ENCODE data around the gene EDAR. TPM values are rescaled to one million over a fixed set of nuclear protein-coding genes. Genes with fewer than 3 reads are reported as not detected.

Gene EDAR
- total RNA-seq, 1 experiment from 2014 or later, result 0.15 TPM

GRCh38 chr2:108854484-108854883 lies 134.5 kb downstream of the EDAR start:
- ChIA-PET POLR2A (no interaction called here), CTCF (interaction anchor here (1.2 kb wide), 1 partner anchor 656 kb away, joined by 4 read pairs; no protein-coding TSS in a partner anchor), RAD21 (ENCODE audit: low non-redundant PET in 1 of 2, low total read pairs in 2 of 2, uncharacterized antibody in 2 of 2, unreplicated experiment in 2 of 2) (no interaction called here)
- no peak overlapping the region for H3K4me2 ChIP-seq (ENCODE audit: low read length)
- no peak overlapping the region for H2AFZ ChIP-seq (ENCODE audit: low read depth, low read length, poor library complexity, severe bottlenecking)
- H4K20me1 ChIP-seq (ENCODE audit: insufficient read depth), result no peaks in the 10 kb centered on the region
- intact Hi-C loops (cut with micrococcal nuclease), result loop anchor here (2.0 to 10.0 kb wide), 2 partner anchors 74 to 350 kb away; no protein-coding TSS in a partner anchor
- no peak for DNase-seq (ENCODE audit: low read depth, low spot score)
- no peaks in the 10 kb centered on the region for H3K4me1 ChIP-seq (ENCODE audit: control insufficient read depth in 1 of 2, insufficient read depth in 2 of 2, low read length in 2 of 2)
- H3K9ac ChIP-seq (ENCODE audit: low read length), result no peak overlapping the region
- H3K27ac ChIP-seq (ENCODE audit: low read depth, low read length), result no peak overlapping the region
- H3K9me2 ChIP-seq (ENCODE audit: insufficient read depth), result no peaks in the 10 kb centered on the region
- ATAC-seq, result no peak
- H3K27me3 ChIP-seq (ENCODE audit: insufficient read depth, low read length), result no peaks in the 10 kb centered on the region
- no TSS peak for BruUV-seq (replicated peaks)
- H3K79me2 ChIP-seq (ENCODE audit: insufficient read depth, low read length), result no peaks in the 10 kb centered on the region
- peaks cover 3 to 8% of the 10 kb centered on the region in 2 experiments; a peak in 2 of 4 replicates for H3K36me3 ChIP-seq (ENCODE audit: control insufficient read depth in 1 of 2, insufficient read depth in 2 of 2, low read length in 2 of 2)
- H3K9me3 ChIP-seq (ENCODE audit: control insufficient read depth in 1 of 2, insufficient read depth in 1 of 2, low read depth in 1 of 2, low read length in 2 of 2), result no peaks in the 10 kb centered on the region
- no peak overlapping the region for H3K4me3 ChIP-seq (replicated peaks in 1 of 2; ENCODE audit: low read depth in 1 of 2, low read length in 2 of 2)
- TF ChIP-seq JUND (IDR thresholded peaks at IDR 0.05) (no peak), ZNF274 (IDR thresholded peaks at IDR 0.05; ENCODE audit: low read depth, low read length) (no peak), POLR2A (IDR thresholded peaks at IDR 0.05; ENCODE audit: borderline replicate concordance, extremely low read depth, insufficient read depth, insufficient read length) (no peak), ZFX (IDR thresholded peaks at IDR 0.05) (no peak), EZH2phosphoT487 (IDR thresholded peaks at IDR 0.05; ENCODE audit: borderline replicate concordance) (no peak)

DNA sequence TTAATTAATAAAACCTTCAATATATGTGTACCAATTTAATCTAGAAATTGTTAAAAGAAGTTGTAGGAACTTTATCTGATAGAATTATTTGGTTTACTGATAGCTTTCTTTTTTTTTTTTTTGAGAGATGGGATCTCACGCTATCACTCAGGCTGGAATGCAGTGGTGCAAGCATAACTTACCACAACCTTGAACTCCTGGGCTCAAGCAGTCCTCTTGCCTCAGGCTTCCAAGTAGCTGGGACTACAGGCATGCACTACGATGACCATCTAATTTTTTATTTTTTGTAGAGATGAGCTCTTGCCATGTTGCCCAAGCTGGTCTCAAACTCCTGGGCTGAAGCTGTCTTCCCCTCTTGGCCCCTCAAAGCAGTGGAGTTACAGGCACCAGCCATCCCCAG lies 135.6 kb downstream of the EDAR start:
- intact Hi-C loops (cut with micrococcal nuclease), result loop anchor here (10.0 kb wide), 1 partner anchor 351 kb away; no protein-coding TSS in a partner anchor
- DNase-seq (ENCODE audit: low read depth, low spot score) (no peak), ATAC-seq (no peak)
- POLR2A ChIA-PET, result no interaction called here
- no peak overlapping the region for H3K4me3 ChIP-seq (replicated peaks in 1 of 2; ENCODE audit: low read depth in 1 of 2, low read length in 2 of 2)
- H3K27me3 ChIP-seq (ENCODE audit: insufficient read depth, low read length), result no peaks in the 10 kb centered on the region
- RAD21 ChIA-PET (ENCODE audit: low non-redundant PET in 1 of 2, low total read pairs in 2 of 2, uncharacterized antibody in 2 of 2, unreplicated experiment in 2 of 2), result interaction anchor here in 1 of 2 experiments (0.6 kb wide), 1 partner anchor 225 kb away, joined by 3 read pairs; no protein-coding TSS in a partner anchor
- H3K9me2 ChIP-seq (ENCODE audit: insufficient read depth), result no peaks in the 10 kb centered on the region
- H3K4me2 ChIP-seq (ENCODE audit: low read length), result no peak overlapping the region
- BruUV-seq (replicated peaks), result no TSS peak
- H3K4me1 ChIP-seq (ENCODE audit: control insufficient read depth in 1 of 2, insufficient read depth in 2 of 2, low read length in 2 of 2), result 0 out of 4 replicates have a peak, but pooled peaks cover 0 to 3% of the 10 kb centered on the region in 2 experiments
- CTCF ChIA-PET, result interaction anchor here (0.6 to 1.2 kb wide), 2 partner anchors 136 to 657 kb away, joined by 3 to 4 read pairs; partner anchors contain the start of gene EDAR
- no peaks in the 10 kb centered on the region for H4K20me1 ChIP-seq (ENCODE audit: insufficient read depth)
- H3K27ac ChIP-seq (ENCODE audit: low read depth, low read length), result no peak overlapping the region
- no peaks in the 10 kb centered on the region for H3K79me2 ChIP-seq (ENCODE audit: insufficient read depth, low read length)
- no peak overlapping the region for H3K9ac ChIP-seq (ENCODE audit: low read length)
- no peak overlapping the region for H2AFZ ChIP-seq (ENCODE audit: low read depth, low read length, poor library complexity, severe bottlenecking)
- peaks cover 3 to 8% of the 10 kb centered on the region in 2 experiments; a peak in 2 of 4 replicates for H3K36me3 ChIP-seq (ENCODE audit: control insufficient read depth in 1 of 2, insufficient read depth in 2 of 2, low read length in 2 of 2)
- H3K9me3 ChIP-seq (ENCODE audit: control insufficient read depth in 1 of 2, insufficient read depth in 1 of 2, low read depth in 1 of 2, low read length in 2 of 2), result no peaks in the 10 kb centered on the region
- TF ChIP-seq FOSL1 (IDR thresholded peaks at IDR 0.05; ENCODE audit: low read depth) (no peak), RAD21 (IDR thresholded peaks at IDR 0.05; ENCODE audit: low read depth) (no peak), JUND (IDR thresholded peaks at IDR 0.05) (no peak), ZNF274 (IDR thresholded peaks at IDR 0.05; ENCODE audit: low read depth, low read length) (no peak), ELF1 (IDR thresholded peaks at IDR 0.05; ENCODE audit: borderline replicate concordance, low read depth) (no peak), TCF7L2 (IDR thresholded peaks at IDR 0.05; ENCODE audit: borderline replicate concordance, extremely low read depth, insufficient read depth, insufficient read length) (no peak), EZH2phosphoT487 (IDR thresholded peaks at IDR 0.05; ENCODE audit: borderline replicate concordance) (no peak), CBX3 (IDR thresholded peaks at IDR 0.05; ENCODE audit: low read depth) (no peak), CEBPB (IDR thresholded peaks at IDR 0.05; ENCODE audit: low read depth) (no peak), EZH2 (IDR thresholded peaks at IDR 0.05) (no peak), POLR2A (IDR thresholded peaks at IDR 0.05; ENCODE audit: borderline replicate concordance, extremely low read depth, insufficient read depth, insufficient read length) (no peak), SP1 (IDR thresholded peaks at IDR 0.05; ENCODE audit: low read depth) (no peak), SIN3A (IDR thresholded peaks at IDR 0.05; ENCODE audit: low read depth) (no peak)
- TF ChIP-seq, protein P1, sequence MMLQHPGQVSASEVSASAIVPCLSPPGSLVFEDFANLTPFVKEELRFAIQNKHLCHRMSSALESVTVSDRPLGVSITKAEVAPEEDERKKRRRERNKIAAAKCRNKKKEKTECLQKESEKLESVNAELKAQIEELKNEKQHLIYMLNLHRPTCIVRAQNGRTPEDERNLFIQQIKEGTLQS (IDR thresholded peaks at IDR 0.05), result no peak
- TF ChIP-seq, protein P2, sequence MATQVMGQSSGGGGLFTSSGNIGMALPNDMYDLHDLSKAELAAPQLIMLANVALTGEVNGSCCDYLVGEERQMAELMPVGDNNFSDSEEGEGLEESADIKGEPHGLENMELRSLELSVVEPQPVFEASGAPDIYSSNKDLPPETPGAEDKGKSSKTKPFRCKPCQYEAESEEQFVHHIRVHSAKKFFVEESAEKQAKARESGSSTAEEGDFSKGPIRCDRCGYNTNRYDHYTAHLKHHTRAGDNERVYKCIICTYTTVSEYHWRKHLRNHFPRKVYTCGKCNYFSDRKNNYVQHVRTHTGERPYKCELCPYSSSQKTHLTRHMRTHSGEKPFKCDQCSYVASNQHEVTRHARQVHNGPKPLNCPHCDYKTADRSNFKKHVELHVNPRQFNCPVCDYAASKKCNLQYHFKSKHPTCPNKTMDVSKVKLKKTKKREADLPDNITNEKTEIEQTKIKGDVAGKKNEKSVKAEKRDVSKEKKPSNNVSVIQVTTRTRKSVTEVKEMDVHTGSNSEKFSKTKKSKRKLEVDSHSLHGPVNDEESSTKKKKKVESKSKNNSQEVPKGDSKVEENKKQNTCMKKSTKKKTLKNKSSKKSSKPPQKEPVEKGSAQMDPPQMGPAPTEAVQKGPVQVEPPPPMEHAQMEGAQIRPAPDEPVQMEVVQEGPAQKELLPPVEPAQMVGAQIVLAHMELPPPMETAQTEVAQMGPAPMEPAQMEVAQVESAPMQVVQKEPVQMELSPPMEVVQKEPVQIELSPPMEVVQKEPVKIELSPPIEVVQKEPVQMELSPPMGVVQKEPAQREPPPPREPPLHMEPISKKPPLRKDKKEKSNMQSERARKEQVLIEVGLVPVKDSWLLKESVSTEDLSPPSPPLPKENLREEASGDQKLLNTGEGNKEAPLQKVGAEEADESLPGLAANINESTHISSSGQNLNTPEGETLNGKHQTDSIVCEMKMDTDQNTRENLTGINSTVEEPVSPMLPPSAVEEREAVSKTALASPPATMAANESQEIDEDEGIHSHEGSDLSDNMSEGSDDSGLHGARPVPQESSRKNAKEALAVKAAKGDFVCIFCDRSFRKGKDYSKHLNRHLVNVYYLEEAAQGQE (IDR thresholded peaks at IDR 0.05; ENCODE audit: low read depth), result no peak
